K562 (cell line): ENCODE measurements around the gene ANAPC10. TPM values are rescaled to one million over a fixed set of nuclear protein-coding genes. Genes with fewer than 3 reads are reported as not detected.

Experiments used
- ASH1L ChIP-seq: fragments of 450-650 bp; IDR thresholded peaks from 2 replicates; pipeline ENCODE4 v1.6.1; 2018; ENCODE audit warnings: borderline replicate concordance, mild to moderate bottlenecking, low read depth; ENCODE audit not compliant: partially characterized antibody
- GATAD2B ChIP-seq: fragments of 450-650 bp; IDR thresholded peaks from 2 replicates; pipeline ENCODE4 v1.6.1; 2017; ENCODE audit warnings: mild to moderate bottlenecking, borderline replicate concordance
- KLF6 ChIP-seq: fragments of 250-450 bp; sonication (Bioruptor Pico); IDR thresholded peaks from 2 replicates; pipeline ENCODE4 v1.4.0; 2020; ENCODE audit warnings: mild to moderate bottlenecking, moderate library complexity, borderline replicate concordance
- L3MBTL2 ChIP-seq: fragments of 450-650 bp; IDR thresholded peaks from 2 replicates; pipeline ENCODE4 v1.6.1; 2016; ENCODE audit warnings: mild to moderate bottlenecking, moderate library complexity
- MCM2 ChIP-seq: fragments of 450-650 bp; IDR thresholded peaks from 2 replicates; pipeline ENCODE4 v1.6.1; 2017; ENCODE audit warnings: low read depth, mild to moderate bottlenecking
- MYC ChIP-seq, 2 experiments: fragments of 250-450 bp in 1 of 2; sonication (Bioruptor Pico) in 1 of 2; IDR thresholded peaks; 2 replicates each; pipeline versions ENCODE4 v1.5.1 to v1.6.1; 2012 to 2021; ENCODE audit warnings: low read depth in 2 of 2, borderline replicate concordance in 1 of 2, improper control_type of control experiment in 1 of 2, low read length in 1 of 2, mild to moderate bottlenecking in 1 of 2, moderate library complexity in 1 of 2
- NUFIP1 ChIP-seq: fragments of 450-650 bp; IDR thresholded peaks from 2 replicates; pipeline ENCODE4 v1.6.1; 2018; ENCODE audit not compliant: partially characterized antibody
- RHOXF2B ChIP-seq: fragments of 250-450 bp; sonication (Bioruptor Pico); conservative IDR thresholded peaks from 2 replicates; pipeline ENCODE4 v1.5.1; 2021
- RNF2 ChIP-seq: sonication (generic); IDR thresholded peaks from 2 replicates; pipeline ENCODE4 v1.6.1; 2016
- ZKSCAN8 ChIP-seq: fragments of 200-800 bp; sonication (Bioruptor generic); IDR thresholded peaks from 2 replicates; pipeline ENCODE4 v1.6.1; 2016; ENCODE audit warnings: missing genetic modification characterization, missing compliant biosample characterization
- ZNF174 ChIP-seq: fragments of 250-450 bp; sonication (Bioruptor Pico); IDR thresholded peaks from 2 replicates; pipeline ENCODE4 v1.4.0; 2020; ENCODE audit warnings: mild to moderate bottlenecking
- polyA plus RNA-seq, 8 experiments: library from polyadenylated mRNA; depleted of rRNA in 4 of 8; stranded (reverse) in 5 of 8; unstranded in 3 of 8; fragments of >200 nt; fragmentation: Nextera tagmentation in 2 of 8; fragmentation: Illumina TruSeq in 1 of 8; extraction: Ambion mirVana in 2 of 8; extraction: Trizol in 1 of 8; gene quantifications; 2 replicates each; pipeline versions ENCODE4 v1.2.1 to v1.2.3, GENCODE V29; 2011 to 2014; ENCODE audit warnings: inconsistent platforms in 1 of 8, missing spikeins in 1 of 8
- total RNA-seq, 7 experiments: library from RNA; depleted of rRNA in 6 of 7; stranded (reverse); fragments of >200 nt in 6 of 7; fragmentation: Illumina TruSeq in 2 of 7; extraction: Trizol in 2 of 7; gene quantifications; 2 replicates each; pipeline versions ENCODE4 v1.2.1 to v1.2.3, GENCODE V29; 2011 to 2021; ENCODE audit warnings: low replicate concordance in 1 of 7
- TF ChIP-seq, protein P1 (sequence below): fragments of 250-450 bp; sonication (Bioruptor Pico); IDR thresholded peaks from 2 replicates; pipeline ENCODE4 v1.5.0; 2021; ENCODE audit warnings: mild to moderate bottlenecking, borderline replicate concordance
- TF ChIP-seq, protein P2 (sequence below): IDR thresholded peaks from 2 replicates; pipeline ENCODE4 v1.6.1; 2012; ENCODE audit warnings: low read depth, low read length, improper control_type of control experiment, borderline replicate concordance
- TF ChIP-seq, protein P3 (sequence below): sonication (generic); formaldehyde crosslinking; IDR thresholded peaks from 2 replicates; pipeline ENCODE4 v1.8.0; 2022; ENCODE audit warnings: missing genetic modification reagents, mild to moderate bottlenecking, moderate library complexity, borderline replicate concordance
- TF ChIP-seq, protein P4 (sequence below), 2 experiments: IDR thresholded peaks in 1 of 2; conservative IDR thresholded peaks in 1 of 2; 2 replicates each; pipeline ENCODE4 v1.6.1; 2016; ENCODE audit warnings: low read depth in 2 of 2, mild to moderate bottlenecking in 1 of 2, missing compliant biosample characterization in 1 of 2, missing genetic modification characterization in 1 of 2, moderate library complexity in 1 of 2
- TF ChIP-seq, protein P5 (sequence below): fragments of 250-450 bp; sonication (Bioruptor Pico); IDR thresholded peaks from 2 replicates; pipeline ENCODE4 v1.8.0; 2021; ENCODE audit warnings: moderate library complexity, mild to moderate bottlenecking, inconsistent platforms
- TF ChIP-seq, protein P6 (sequence below): IDR thresholded peaks from 2 replicates; pipeline ENCODE4 v1.6.1; 2011; ENCODE audit not compliant: insufficient read length; ENCODE audit errors: extremely low read depth

Gene ANAPC10
- total and polyA plus RNA-seq, 9 of the 15 experiments (the other 6 are each of a cell fraction or from before 2014, with no cell fraction given) = 31.0 to 96.2 (median 60.3) TPM

DNA sequence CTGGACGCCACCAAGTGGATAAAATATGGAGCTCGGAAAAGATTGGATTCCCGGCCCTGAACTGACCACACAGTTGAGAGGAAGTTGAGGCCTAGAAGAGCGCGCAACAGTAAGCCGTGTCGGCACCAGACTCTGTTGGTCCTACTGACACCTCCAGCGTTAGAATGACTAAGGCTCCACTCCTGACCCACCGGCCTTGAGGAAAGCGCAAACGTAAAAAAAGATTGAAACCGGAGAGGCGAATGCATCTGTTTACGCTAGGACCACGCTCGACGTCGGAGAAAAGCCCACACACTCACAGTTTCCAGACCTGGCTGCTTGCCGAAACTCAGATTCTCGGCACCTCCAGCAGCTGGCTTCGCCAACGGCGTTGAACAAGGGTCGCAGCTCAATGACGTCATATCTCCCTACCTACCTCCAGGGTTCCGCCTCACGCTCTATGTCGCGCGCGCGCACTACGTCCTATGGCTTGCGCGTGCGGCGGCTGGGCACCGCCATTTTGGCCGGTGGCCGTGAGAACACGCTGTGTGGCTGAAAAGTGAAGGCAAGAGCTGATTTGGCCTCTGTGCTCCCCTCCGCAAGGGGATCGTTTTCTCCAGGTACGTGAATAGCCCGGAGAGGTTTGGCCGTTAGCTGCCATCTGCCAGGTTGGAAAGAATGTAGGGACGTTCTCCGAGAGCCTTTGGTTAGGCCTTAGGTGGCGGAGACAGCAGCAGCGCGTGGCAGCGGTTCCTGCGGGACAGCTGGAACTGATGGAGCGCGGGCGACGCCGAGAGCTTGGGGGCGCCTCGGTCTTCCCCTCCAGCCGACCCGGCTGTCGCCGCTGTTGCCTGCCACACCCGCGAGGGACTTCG, at the start of gene ANAPC10, which contains the start of gene ABCE1 (continued):
- TF ChIP-seq, protein P1, sequence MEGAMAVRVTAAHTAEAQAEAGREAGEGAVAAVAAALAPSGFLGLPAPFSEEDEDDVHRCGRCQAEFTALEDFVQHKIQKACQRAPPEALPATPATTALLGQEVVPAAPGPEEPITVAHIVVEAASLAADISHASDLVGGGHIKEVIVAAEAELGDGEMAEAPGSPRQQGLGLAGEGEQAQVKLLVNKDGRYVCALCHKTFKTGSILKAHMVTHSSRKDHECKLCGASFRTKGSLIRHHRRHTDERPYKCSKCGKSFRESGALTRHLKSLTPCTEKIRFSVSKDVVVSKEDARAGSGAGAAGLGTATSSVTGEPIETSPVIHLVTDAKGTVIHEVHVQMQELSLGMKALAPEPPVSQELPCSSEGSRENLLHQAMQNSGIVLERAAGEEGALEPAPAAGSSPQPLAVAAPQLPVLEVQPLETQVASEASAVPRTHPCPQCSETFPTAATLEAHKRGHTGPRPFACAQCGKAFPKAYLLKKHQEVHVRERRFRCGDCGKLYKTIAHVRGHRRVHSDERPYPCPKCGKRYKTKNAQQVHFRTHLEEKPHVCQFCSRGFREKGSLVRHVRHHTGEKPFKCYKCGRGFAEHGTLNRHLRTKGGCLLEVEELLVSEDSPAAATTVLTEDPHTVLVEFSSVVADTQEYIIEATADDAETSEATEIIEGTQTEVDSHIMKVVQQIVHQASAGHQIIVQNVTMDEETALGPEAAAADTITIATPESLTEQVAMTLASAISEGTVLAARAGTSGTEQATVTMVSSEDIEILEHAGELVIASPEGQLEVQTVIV (CRISPR knock-in tag) = 0 out of 2 replicates have a peak, but pooled peaks have one; percentile 10
- TF ChIP-seq MCM2 (no peak), ZNF174 (no peak), KLF6 (CRISPR knock-in tag) (no peak), L3MBTL2 (peak; percentile 85), RNF2 (peak; percentile 24; the same call in 1 of the 2 replicates), ZKSCAN8 (CRISPR knock-in tag) (no peak), NUFIP1 (no peak), RHOXF2B (CRISPR knock-in tag) (no peak; the same call in 1 of the 2 replicates), ASH1L (peak; percentile 41), GATAD2B (no peak), MYC (IDR thresholded peaks at IDR 0.05; ENCODE audit: low read depth, low read length) (peak; percentile 99), MYC (CRISPR knock-in tag; IDR thresholded peaks at IDR 0.05; ENCODE audit: borderline replicate concordance, low read depth) (peak; percentile 97)
- TF ChIP-seq, protein P2, sequence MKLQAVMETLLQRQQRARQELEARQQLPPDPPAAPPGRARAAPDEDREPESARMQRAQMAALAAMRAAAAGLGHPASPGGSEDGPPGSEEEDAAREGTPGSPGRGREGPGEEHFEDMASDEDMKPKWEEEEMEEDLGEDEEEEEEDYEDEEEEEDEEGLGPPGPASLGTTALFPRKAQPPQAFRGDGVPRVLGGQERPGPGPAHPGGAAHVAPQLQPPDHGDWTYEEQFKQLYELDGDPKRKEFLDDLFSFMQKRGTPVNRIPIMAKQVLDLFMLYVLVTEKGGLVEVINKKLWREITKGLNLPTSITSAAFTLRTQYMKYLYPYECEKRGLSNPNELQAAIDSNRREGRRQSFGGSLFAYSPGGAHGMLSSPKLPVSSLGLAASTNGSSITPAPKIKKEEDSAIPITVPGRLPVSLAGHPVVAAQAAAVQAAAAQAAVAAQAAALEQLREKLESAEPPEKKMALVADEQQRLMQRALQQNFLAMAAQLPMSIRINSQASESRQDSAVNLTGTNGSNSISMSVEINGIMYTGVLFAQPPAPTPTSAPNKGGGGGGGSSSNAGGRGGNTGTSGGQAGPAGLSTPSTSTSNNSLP = no peak
- TF ChIP-seq, protein P3, sequence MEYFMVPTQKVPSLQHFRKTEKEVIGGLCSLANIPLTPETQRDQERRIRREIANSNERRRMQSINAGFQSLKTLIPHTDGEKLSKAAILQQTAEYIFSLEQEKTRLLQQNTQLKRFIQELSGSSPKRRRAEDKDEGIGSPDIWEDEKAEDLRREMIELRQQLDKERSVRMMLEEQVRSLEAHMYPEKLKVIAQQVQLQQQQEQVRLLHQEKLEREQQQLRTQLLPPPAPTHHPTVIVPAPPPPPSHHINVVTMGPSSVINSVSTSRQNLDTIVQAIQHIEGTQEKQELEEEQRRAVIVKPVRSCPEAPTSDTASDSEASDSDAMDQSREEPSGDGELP (CRISPR knock-in tag) = peak; percentile 99
- TF ChIP-seq, protein P4, sequence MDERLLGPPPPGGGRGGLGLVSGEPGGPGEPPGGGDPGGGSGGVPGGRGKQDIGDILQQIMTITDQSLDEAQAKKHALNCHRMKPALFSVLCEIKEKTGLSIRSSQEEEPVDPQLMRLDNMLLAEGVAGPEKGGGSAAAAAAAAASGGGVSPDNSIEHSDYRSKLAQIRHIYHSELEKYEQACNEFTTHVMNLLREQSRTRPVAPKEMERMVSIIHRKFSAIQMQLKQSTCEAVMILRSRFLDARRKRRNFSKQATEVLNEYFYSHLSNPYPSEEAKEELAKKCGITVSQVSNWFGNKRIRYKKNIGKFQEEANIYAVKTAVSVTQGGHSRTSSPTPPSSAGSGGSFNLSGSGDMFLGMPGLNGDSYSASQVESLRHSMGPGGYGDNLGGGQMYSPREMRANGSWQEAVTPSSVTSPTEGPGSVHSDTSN (CRISPR knock-in tag; IDR thresholded peaks at IDR 0.05; ENCODE audit: low read depth) = no peak
- TF ChIP-seq, protein P4 (tag; conservative IDR thresholded peaks at IDR 0.05; ENCODE audit: low read depth) = no peak
- TF ChIP-seq, protein P5, sequence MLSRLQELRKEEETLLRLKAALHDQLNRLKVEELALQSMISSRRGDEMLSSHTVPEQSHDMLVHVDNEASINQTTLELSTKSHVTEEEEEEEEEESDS (CRISPR knock-in tag) = no peak
- TF ChIP-seq, protein P6, sequence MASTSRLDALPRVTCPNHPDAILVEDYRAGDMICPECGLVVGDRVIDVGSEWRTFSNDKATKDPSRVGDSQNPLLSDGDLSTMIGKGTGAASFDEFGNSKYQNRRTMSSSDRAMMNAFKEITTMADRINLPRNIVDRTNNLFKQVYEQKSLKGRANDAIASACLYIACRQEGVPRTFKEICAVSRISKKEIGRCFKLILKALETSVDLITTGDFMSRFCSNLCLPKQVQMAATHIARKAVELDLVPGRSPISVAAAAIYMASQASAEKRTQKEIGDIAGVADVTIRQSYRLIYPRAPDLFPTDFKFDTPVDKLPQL = peak; percentile 20
